PC-3 (cell line): ENCODE measurements around the gene P2RY11.

Experiments
- CTCF ChIP-seq: fragments of 300-600 bp; sonication (generic); conservative IDR thresholded peaks from 2 replicates; pipeline ENCODE4 v1.5.1; 2017; ENCODE audit warnings: antibody characterized with exemption, low read depth, mild to moderate bottlenecking, low read length
- EZH2phosphoT487 ChIP-seq: fragments of 300-600 bp; sonication (generic); IDR thresholded peaks from 2 replicates; pipeline ENCODE4 v1.6.1; 2018; ENCODE audit warnings: mild to moderate bottlenecking, antibody characterized with exemption, low read length, borderline replicate concordance

- TF ChIP-seq CTCF, result no peak
- no peak for TF ChIP-seq EZH2phosphoT487
Measured at GRCh38 chr19:10076535-10076934, 35.0 kb upstream of the P2RY11 start.
